Spleen (tissue), 11 donors: ENCODE data around the gene RERG. TPM values are rescaled to one million over a fixed set of nuclear protein-coding genes. Genes with fewer than 3 reads are reported as not detected.
A peak's percentile ranks its signal among the peaks of the same experiment; 100 is the strongest.

Source experiments
- DNase-seq: peaks from one replicate; pipeline ENCODE4 v3.0.0-alpha.2; 2020
- H3K27ac ChIP-seq, 8 donors: fragments of 200-600 bp; sonication (generic) in 7 of 8; 1 replicate in 4 of 8; 2 replicates in 4 of 8; pipeline versions ENCODE4 v1.5.0 to v1.8.0; 2016 to 2021; ENCODE audit warnings: inconsistent platforms in 4 of 8, mild to moderate bottlenecking in 4 of 8, moderate library complexity in 1 of 8
- H3K27me3 ChIP-seq, 7 donors: fragments of 200-600 bp; sonication (generic) in 6 of 7; replicated peaks in 1 of 7; 1 replicate in 4 of 7; 2 replicates in 3 of 7; pipeline versions ENCODE4 v1.5.0 to v1.8.0; 2016 to 2021; ENCODE audit warnings: inconsistent platforms in 3 of 7, mild to moderate bottlenecking in 1 of 7
- H3K36me3 ChIP-seq, 6 donors: fragments of 200-600 bp; sonication (generic) in 5 of 6; 1 replicate in 4 of 6; 2 replicates in 2 of 6; pipeline versions ENCODE4 v1.5.0 to v1.8.0; 2016 to 2021; ENCODE audit warnings: inconsistent platforms in 2 of 6
- H3K4me1 ChIP-seq, 6 donors: fragments of 200-600 bp; sonication (generic) in 5 of 6; 1 replicate in 3 of 6; 2 replicates in 3 of 6; pipeline versions ENCODE4 v1.5.0 to v1.8.0; 2016 to 2021; ENCODE audit warnings: inconsistent platforms in 3 of 6
- H3K4me3 ChIP-seq, 8 donors: fragments of 200-600 bp; sonication (generic) in 7 of 8; 1 replicate in 4 of 8; 2 replicates in 4 of 8; pipeline versions ENCODE4 v1.5.0 to v1.8.0; 2016 to 2021; ENCODE audit warnings: inconsistent platforms in 4 of 8, mild to moderate bottlenecking in 4 of 8, moderate library complexity in 2 of 8
- H3K9me3 ChIP-seq, 8 donors: fragments of 200-600 bp; sonication (generic) in 7 of 8; 1 replicate in 4 of 8; 2 replicates in 4 of 8; pipeline versions ENCODE4 v1.5.0 to v1.8.0; 2016 to 2021; ENCODE audit warnings: inconsistent platforms in 4 of 8
- CTCF ChIP-seq, 11 experiments: fragments of 200-600 bp in 7 of 11; fragments of 450-650 bp in 4 of 11; sonication (generic) in 4 of 11; IDR thresholded peaks in 8 of 11; conservative IDR thresholded peaks in 3 of 11; 1 replicate in 7 of 11; 2 replicates in 4 of 11; pipeline versions ENCODE4 v1.4.0 to v1.8.0; 2016 to 2021; ENCODE audit warnings: antibody characterized with exemption in 11 of 11, inconsistent platforms in 4 of 11, mild to moderate bottlenecking in 1 of 11
- POLR2A ChIP-seq, 3 donors: fragments of 450-650 bp; IDR thresholded peaks; one replicate each; pipeline ENCODE4 v1.5.1; 2017; ENCODE audit warnings: antibody characterized with exemption in 3 of 3, mild to moderate bottlenecking in 1 of 3
- POLR2AphosphoS5 ChIP-seq, 3 donors: sonication (generic); formaldehyde crosslinking; IDR thresholded peaks; one replicate each; pipeline ENCODE4 v1.5.1; 2017; ENCODE audit warnings: antibody characterized with exemption in 3 of 3
- WGBS, 5 donors: extraction: QIAGEN DNeasy Blood & Tissue Kit in 3 of 5; methylation state at CpG; one replicate each; pipeline versions ENCODE4 v1.1.5 to v1.1.7; 2013 to 2018; 5-methylcytosine and 5-hydroxymethylcytosine counted together
- intact Hi-C: fragments of 100-400 bp; cut with DNase I; formaldehyde crosslinking; loops from one replicate; pipeline ENCODE4 v1.15.0; 2023; ENCODE audit warnings: low total_unique reads
- polyA plus RNA-seq, 3 donors: library from polyadenylated mRNA; stranded (reverse); fragments of 200-250 nt; gene quantifications; one replicate each; pipeline ENCODE4 v1.2.1, GENCODE V29; 2013
- total RNA-seq, 7 donors: library from RNA; depleted of rRNA in 3 of 7; stranded (reverse); fragments of >200 nt in 3 of 7; fragmentation: NEBNext Ultra II Directional in 4 of 7; extraction: Animal tissue kit (Norgen Biotek cat#: 25700) in 4 of 7; gene quantifications; one replicate each; pipeline versions ENCODE4 v1.1.0 to v1.2.1, GENCODE V29; 2016 to 2021
- donor health status: healthy with polysubstance abuse.
- donor health status: DM: no; HTN: no; CAD: no; lungs with moderate emphysema.
- donor health status: DM: no; HTN: no; CAD: no.
- donor health status: Bipolar disorder and iron deficiency.
- donor health status: healthy.
- donor health status: DM: no; HTN: no; CAD: no.
- donor health status: DM: yes; HTN: yes; CAD: no.

The RERG gene
- total and polyA plus RNA-seq, 10 donors = 10.1 to 74.7 (median 38.0) TPM

DNA sequence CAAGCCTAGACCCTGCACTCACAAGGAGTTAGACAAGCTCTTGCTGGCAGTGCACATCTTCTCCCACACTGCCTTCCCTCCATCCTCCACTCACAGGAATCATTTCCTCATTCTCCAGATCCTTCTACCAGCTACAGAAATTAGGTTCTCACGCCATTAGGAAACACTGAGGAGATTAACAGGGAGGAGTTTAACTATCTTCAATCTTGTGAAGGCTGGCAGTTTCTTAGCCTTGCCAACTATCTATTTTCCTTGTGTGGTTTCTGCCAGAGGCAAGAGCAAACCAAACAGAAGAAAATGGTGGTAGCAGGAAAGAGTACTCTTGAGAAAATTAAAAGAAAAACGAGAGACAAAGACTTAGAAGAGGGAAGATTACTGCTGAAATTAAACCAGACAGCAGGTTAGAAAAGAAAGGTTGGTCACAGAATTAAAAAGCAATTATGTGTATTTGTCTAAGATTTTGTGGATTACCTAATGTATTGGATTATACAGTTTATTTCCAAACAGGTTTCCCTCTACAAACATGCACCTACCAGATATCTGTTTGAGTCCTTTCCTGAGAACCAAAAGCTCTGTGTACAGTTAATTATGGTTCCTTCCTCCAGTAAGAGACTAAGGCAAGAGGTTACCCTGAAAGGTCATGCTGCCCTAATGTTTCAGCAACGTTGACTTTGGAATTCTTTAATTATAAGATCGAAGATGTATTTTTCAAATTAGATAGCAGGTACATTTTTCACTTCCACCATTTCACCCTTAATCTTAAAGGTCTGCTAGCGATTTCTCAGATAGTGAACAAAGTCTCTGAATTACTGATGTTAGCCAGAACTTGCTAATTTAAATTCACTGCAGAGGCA, 5.0 kb downstream of the RERG start:
- H3K27ac ChIP-seq = peak overlapping the region in 4 of 8 donors; percentile 1 to 38 (median 8)
- peaks cover 0 to 15% (median 8%) of the 10 kb centered on the region in 6 donors for H3K4me1 ChIP-seq
- no peak for DNase-seq
- 57 to 72% (median 64%) methylated on average over 5 of the region's 5 CpGs for WGBS, 5 donors
- H3K36me3 ChIP-seq = no peaks in the 10 kb centered on the region
- H3K27me3 ChIP-seq = peaks cover 0 to 13% (median 4%) of the 10 kb centered on the region in 7 donors
- TF ChIP-seq POLR2AphosphoS5 (IDR thresholded peaks at IDR 0.05) (no peak), POLR2A (IDR thresholded peaks at IDR 0.05) (no peak), CTCF (IDR thresholded peaks at IDR 0.05 in 8 of 11, conservative IDR thresholded peaks at IDR 0.05 in 3 of 11) (no peak)
- no peaks in the 10 kb centered on the region for H3K9me3 ChIP-seq
- intact Hi-C loops = no loop called here
- no peak overlapping the region for H3K4me3 ChIP-seq

DNA sequence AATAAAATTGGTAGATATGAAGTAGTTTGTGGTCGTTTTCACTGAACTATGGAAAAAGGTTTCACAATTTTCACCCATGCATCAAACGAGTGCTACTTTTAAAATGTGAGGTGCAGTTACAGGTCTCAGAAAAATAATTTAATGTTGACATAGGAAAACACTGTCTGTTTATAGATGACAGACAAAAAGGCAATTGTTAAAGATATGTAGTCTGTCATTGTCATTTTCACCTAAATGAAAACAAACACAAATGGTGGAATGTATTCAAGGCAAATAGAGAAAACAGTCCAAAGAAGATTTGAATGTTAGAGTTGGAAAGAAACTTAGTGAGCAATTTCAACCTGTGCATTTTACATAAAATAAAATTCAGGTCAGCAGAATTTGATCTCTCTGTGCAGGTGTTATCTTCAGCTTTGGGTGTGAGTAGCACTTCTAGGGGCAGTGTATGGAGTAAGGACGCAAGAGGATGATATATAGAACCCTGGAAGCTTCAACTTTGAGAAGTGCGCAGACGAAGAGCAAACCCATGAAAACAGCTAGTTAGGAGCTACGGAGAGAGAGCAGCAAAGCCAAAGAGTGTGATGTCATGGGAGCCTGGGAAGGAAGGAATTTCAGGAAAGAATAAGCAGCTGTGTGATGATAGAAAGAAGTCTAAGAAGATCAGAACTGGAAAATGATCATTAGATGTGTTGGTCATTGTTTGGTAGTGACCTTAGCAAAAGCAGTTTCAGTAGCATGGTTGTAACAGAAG, 6.2 kb downstream of the RERG start:
- Histone ChIP-seq H3K36me3 (no peaks in the 10 kb centered on the region), H3K4me3 (no peak overlapping the region), H3K9me3 (no peaks in the 10 kb centered on the region), H3K27me3 (peaks cover 0 to under 1% (median 0%) of the 10 kb centered on the region in 7 donors), H3K27ac (peak overlapping the region in 1 of 8 donors; percentile 21), H3K4me1 (peaks cover 0 to 14% (median 6%) of the 10 kb centered on the region in 6 donors)
- no peak for DNase-seq
- WGBS, 5 donors = 76 to 89% (median 86%) methylated on average over 6 of the region's 6 CpGs
- no peak for TF ChIP-seq POLR2A (IDR thresholded peaks at IDR 0.05)
- TF ChIP-seq CTCF (IDR thresholded peaks at IDR 0.05 in 8 of 11, conservative IDR thresholded peaks at IDR 0.05 in 3 of 11) = no peak
- TF ChIP-seq POLR2AphosphoS5 (IDR thresholded peaks at IDR 0.05) = no peak
- intact Hi-C loops = no loop called here

DNA sequence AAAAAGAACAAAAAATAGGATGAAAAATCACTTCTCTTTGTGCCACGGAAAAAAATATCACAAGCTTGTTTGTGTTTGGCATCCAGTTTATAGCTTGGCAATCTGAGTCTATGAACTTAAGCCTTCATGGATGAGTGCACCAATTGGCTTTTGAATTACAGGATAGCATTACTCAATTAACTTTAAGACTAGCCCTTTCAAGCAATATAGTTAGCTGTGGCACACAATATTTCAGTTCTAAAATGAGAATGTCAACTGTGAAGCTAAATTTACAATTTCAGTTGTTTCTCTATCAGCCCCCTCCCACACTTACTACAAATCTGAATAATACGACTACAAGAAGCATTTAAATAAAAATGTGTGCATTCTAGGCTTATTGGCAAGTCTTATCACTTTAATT, 8.3 kb downstream of the RERG start:
- Histone ChIP-seq H3K36me3 (no peaks in the 10 kb centered on the region), H3K9me3 (no peaks in the 10 kb centered on the region), H3K4me1 (peaks cover 0 to 13% (median 7%) of the 10 kb centered on the region in 6 donors), H3K27me3 (no peaks in the 10 kb centered on the region), H3K4me3 (no peak overlapping the region), H3K27ac (peak overlapping the region in 2 of 8 donors; percentile 5 to 34)
- no peak for DNase-seq
- WGBS, 5 donors = 76 to 87% (median 81%) methylated on average over 2 of the region's 2 CpGs
- intact Hi-C loops = no loop called here
- TF ChIP-seq CTCF (IDR thresholded peaks at IDR 0.05 in 8 of 11, conservative IDR thresholded peaks at IDR 0.05 in 3 of 11) (no peak), POLR2AphosphoS5 (IDR thresholded peaks at IDR 0.05) (no peak), POLR2A (IDR thresholded peaks at IDR 0.05) (no peak)

DNA sequence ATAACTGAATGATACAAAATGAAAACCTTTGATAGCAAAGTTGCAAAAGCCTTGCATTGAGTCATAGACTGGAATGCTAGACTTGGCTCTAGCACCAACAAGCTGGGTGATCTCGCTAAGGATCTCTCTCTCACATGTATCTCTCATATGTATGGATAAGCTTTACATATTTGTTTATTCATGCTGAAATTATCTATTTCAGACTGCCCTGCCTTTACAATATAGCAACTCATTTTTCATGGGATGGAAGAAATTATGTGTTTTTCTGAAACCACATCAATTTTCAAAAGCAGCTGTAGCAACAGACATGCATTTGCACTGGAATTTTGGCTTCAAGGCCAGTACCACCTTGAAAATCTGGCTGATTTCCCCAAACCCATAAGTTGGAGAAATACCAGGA, 11.4 kb downstream of the RERG start:
- Histone ChIP-seq H3K4me1 (peaks cover 0 to 13% (median 4%) of the 10 kb centered on the region in 6 donors), H3K9me3 (no peaks in the 10 kb centered on the region), H3K4me3 (no peak overlapping the region), H3K36me3 (no peaks in the 10 kb centered on the region), H3K27me3 (no peaks in the 10 kb centered on the region), H3K27ac (peak overlapping the region in 5 of 8 donors; percentile 8 to 73 (median 45))
- 76 to 84% (median 80%) methylated on average over 1 of the region's 1 CpG for WGBS, 5 donors
- no peak for TF ChIP-seq CTCF (IDR thresholded peaks at IDR 0.05 in 8 of 11, conservative IDR thresholded peaks at IDR 0.05 in 3 of 11)
- no peak for TF ChIP-seq POLR2A (IDR thresholded peaks at IDR 0.05)
- DNase-seq = no peak
- intact Hi-C loops = no loop called here
